ENCODE results near the gene RAB7A.

DNA sequence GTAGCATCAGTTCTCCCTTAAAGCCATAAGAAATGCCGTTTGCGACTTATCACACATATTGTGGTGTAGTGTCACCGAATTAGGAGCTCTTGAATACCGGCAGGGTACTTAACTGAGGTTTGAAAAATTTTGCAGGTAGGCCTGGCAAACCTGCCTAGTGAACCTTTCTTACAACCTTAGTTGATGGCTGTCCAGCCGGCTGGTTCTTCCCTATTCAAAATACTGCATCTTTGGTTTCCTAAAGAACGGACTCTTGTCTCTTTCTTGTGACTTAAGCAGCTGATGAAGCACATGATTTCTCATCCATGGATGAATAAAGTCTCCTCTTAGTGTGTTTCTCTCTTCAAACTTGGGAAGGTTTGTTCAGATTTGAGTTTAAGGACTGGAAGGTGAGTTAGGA, 1.5 kb downstream of the RAB7A start:
- TF ChIP-seq, protein P1, sequence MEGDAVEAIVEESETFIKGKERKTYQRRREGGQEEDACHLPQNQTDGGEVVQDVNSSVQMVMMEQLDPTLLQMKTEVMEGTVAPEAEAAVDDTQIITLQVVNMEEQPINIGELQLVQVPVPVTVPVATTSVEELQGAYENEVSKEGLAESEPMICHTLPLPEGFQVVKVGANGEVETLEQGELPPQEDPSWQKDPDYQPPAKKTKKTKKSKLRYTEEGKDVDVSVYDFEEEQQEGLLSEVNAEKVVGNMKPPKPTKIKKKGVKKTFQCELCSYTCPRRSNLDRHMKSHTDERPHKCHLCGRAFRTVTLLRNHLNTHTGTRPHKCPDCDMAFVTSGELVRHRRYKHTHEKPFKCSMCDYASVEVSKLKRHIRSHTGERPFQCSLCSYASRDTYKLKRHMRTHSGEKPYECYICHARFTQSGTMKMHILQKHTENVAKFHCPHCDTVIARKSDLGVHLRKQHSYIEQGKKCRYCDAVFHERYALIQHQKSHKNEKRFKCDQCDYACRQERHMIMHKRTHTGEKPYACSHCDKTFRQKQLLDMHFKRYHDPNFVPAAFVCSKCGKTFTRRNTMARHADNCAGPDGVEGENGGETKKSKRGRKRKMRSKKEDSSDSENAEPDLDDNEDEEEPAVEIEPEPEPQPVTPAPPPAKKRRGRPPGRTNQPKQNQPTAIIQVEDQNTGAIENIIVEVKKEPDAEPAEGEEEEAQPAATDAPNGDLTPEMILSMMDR (conservative IDR thresholded peaks at IDR 0.05; ENCODE audit: low read depth, low read length), result no peak
- TF ChIP-seq EZH2 (IDR thresholded peaks at IDR 0.05; ENCODE audit: borderline replicate concordance, low read depth, low read length, poor library complexity, severe bottlenecking), result no peak
